Neural cell (in vitro differentiated cells): ENCODE measurements around the gene PAQR5.

Experiments
- EP300 ChIP-seq: fragments of 450-650 bp; conservative IDR thresholded peaks from 2 replicates; pipeline ENCODE4 v1.6.1; 2014; ENCODE audit warnings: antibody characterized with exemption, mild to moderate bottlenecking, moderate library complexity; ENCODE audit not compliant: poor library complexity, severe bottlenecking
- EZH2 ChIP-seq: fragments of 200-600, 300-800 bp; shearing (Covaris generic), sonication (generic); IDR thresholded peaks from 2 replicates; pipeline ENCODE4 v1.6.1; 2014; ENCODE audit warnings: antibody characterized with exemption, low read length, borderline replicate concordance, mild to moderate bottlenecking; ENCODE audit not compliant: insufficient read depth, poor library complexity, severe bottlenecking
- MXI1 ChIP-seq: fragments of 450-650 bp; conservative IDR thresholded peaks from 2 replicates; pipeline ENCODE4 v1.6.1; 2014; ENCODE audit warnings: antibody characterized with exemption, mild to moderate bottlenecking; ENCODE audit not compliant: poor library complexity, severe bottlenecking
- POLR2AphosphoS5 ChIP-seq: IDR thresholded peaks from 2 replicates; pipeline ENCODE4 v1.6.1; 2012
- RAD21 ChIP-seq: fragments of 450-650 bp; conservative IDR thresholded peaks from 2 replicates; pipeline ENCODE4 v1.6.1; 2014; ENCODE audit warnings: antibody characterized with exemption, mild to moderate bottlenecking, moderate library complexity
- REST ChIP-seq: IDR thresholded peaks from 2 replicates; pipeline ENCODE4 v1.6.1; 2012; ENCODE audit warnings: borderline replicate concordance
- SMC3 ChIP-seq: fragments of 450-650 bp; conservative IDR thresholded peaks from 2 replicates; pipeline ENCODE4 v1.6.1; 2014; ENCODE audit warnings: antibody characterized with exemption, mild to moderate bottlenecking, moderate library complexity; ENCODE audit not compliant: poor library complexity
- TAF1 ChIP-seq: IDR thresholded peaks from 2 replicates; pipeline ENCODE4 v1.6.1; 2012; ENCODE audit warnings: low read depth
- TF ChIP-seq, protein P1 (sequence below): fragments of 450-650 bp; IDR thresholded peaks from 2 replicates; pipeline ENCODE4 v1.5.1; 2014; ENCODE audit warnings: antibody characterized with exemption, mild to moderate bottlenecking, moderate library complexity; ENCODE audit not compliant: poor library complexity, severe bottlenecking

GRCh38 chr15:69296606-69297005, 2.1 kb upstream of the PAQR5 start:
- TF ChIP-seq, protein P1, sequence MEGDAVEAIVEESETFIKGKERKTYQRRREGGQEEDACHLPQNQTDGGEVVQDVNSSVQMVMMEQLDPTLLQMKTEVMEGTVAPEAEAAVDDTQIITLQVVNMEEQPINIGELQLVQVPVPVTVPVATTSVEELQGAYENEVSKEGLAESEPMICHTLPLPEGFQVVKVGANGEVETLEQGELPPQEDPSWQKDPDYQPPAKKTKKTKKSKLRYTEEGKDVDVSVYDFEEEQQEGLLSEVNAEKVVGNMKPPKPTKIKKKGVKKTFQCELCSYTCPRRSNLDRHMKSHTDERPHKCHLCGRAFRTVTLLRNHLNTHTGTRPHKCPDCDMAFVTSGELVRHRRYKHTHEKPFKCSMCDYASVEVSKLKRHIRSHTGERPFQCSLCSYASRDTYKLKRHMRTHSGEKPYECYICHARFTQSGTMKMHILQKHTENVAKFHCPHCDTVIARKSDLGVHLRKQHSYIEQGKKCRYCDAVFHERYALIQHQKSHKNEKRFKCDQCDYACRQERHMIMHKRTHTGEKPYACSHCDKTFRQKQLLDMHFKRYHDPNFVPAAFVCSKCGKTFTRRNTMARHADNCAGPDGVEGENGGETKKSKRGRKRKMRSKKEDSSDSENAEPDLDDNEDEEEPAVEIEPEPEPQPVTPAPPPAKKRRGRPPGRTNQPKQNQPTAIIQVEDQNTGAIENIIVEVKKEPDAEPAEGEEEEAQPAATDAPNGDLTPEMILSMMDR: no peak
- TF ChIP-seq EP300 (no peak), MXI1 (no peak), TAF1 (no peak), REST (no peak), EZH2 (no peak), RAD21 (no peak), SMC3 (no peak), POLR2AphosphoS5 (no peak)
